NB4 (cell line): ENCODE results near the gene AOPEP.

Experiments
- DNase-seq: peaks from one replicate; pipeline ENCODE4 v3.0.0; 2010; ENCODE audit warnings: low read depth
- H3K4me3 ChIP-seq: one replicate; pipeline ENCODE4 v1.5.1; 2011; ENCODE audit warnings: mild to moderate bottlenecking, low read depth, low read length, moderate library complexity
- MYC ChIP-seq: IDR thresholded peaks from 2 replicates; pipeline ENCODE4 v1.6.1; 2011; ENCODE audit warnings: low read depth, low read length
- POLR2A ChIP-seq: IDR thresholded peaks from 2 replicates; pipeline ENCODE4 v1.6.1; 2011; ENCODE audit warnings: mild to moderate bottlenecking; ENCODE audit not compliant: insufficient read length; ENCODE audit errors: extremely low read depth
- TF ChIP-seq, protein P1 (sequence below): IDR thresholded peaks from one replicate; pipeline ENCODE4 v1.5.1; 2012; ENCODE audit warnings: low read depth, low read length
- TF ChIP-seq, protein P2 (sequence below): IDR thresholded peaks from 2 replicates; pipeline ENCODE4 v1.6.1; 2011; ENCODE audit warnings: low read depth, low read length

AOPEP gene

DNA sequence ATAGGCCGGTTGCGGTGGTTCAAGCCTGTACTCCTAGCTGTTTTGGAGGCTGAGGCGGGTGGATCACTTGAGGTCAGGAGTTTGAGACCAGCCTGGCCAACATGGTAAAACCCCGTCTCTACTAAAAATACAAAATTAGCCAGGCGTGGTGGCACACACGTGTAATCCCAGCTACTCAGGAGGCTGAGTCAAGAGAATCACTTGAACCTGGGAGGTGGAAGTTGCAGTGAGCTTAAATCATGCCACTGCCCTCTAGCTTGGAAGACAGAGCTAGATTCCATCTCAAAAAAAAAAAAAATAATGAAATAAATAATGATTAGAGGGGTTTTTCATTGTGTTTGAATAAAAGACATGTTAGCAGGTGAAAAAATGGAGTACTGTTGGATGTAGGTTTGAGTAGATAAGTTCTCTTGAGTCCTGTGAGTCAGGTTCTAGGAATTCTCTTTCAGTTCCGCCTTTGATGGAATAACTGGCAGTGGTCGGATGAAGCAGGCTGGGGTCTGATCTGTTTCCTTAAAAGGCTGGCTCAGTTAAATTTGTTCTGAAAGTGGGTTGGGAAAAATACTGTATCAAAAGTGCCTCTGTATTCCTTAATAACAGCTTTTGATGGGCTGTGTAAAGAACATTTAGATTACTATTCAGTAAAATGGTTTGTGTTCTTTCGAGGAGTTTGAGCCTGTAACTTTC lies 73.2 kb downstream of the AOPEP start:
- TF ChIP-seq, protein P1, sequence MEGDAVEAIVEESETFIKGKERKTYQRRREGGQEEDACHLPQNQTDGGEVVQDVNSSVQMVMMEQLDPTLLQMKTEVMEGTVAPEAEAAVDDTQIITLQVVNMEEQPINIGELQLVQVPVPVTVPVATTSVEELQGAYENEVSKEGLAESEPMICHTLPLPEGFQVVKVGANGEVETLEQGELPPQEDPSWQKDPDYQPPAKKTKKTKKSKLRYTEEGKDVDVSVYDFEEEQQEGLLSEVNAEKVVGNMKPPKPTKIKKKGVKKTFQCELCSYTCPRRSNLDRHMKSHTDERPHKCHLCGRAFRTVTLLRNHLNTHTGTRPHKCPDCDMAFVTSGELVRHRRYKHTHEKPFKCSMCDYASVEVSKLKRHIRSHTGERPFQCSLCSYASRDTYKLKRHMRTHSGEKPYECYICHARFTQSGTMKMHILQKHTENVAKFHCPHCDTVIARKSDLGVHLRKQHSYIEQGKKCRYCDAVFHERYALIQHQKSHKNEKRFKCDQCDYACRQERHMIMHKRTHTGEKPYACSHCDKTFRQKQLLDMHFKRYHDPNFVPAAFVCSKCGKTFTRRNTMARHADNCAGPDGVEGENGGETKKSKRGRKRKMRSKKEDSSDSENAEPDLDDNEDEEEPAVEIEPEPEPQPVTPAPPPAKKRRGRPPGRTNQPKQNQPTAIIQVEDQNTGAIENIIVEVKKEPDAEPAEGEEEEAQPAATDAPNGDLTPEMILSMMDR, result no peak
- TF ChIP-seq, protein P2, sequence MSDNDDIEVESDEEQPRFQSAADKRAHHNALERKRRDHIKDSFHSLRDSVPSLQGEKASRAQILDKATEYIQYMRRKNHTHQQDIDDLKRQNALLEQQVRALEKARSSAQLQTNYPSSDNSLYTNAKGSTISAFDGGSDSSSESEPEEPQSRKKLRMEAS, result no peak
- TF ChIP-seq MYC (no peak), POLR2A (no peak)
- H3K4me3 ChIP-seq, result no peak overlapping the region
- DNase-seq, result no peak

DNA sequence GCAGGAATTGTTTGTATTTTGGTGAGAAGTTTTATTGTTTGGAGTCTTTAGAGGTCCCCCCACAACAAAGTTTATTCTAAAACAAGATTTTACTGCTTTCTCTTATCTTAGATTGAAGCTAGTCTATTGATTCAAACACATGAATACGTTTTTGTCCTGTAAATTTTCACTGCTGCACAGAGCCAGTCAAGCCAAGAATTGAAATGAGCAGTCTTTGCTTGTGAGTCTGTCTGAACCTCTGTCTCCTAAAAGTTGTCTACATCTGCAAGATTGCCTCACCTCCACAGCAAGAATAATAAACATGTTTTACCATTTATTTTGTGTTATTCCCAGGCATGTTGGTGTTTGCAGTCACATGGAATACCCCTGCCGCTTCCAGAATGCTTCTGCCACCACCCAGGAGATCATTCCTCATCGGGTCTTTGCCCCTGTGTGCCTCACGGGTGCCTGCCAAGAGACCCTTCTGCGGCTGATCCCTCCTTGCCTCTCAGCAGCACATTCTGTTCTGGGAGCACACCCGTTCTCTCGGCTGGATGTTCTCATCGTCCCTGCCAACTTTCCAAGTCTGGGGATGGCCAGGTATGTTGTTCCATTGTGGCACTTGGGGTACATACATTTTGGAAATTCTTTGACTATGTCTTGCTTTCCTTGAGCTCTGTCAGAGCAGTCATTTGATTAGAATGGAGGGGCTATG lies 74.1 kb downstream of the AOPEP start:
- TF ChIP-seq, protein P2, result no peak
- TF ChIP-seq MYC, result no peak
- TF ChIP-seq, protein P1, result no peak
- DNase-seq, result no peak
- H3K4me3 ChIP-seq, result no peak overlapping the region

DNA sequence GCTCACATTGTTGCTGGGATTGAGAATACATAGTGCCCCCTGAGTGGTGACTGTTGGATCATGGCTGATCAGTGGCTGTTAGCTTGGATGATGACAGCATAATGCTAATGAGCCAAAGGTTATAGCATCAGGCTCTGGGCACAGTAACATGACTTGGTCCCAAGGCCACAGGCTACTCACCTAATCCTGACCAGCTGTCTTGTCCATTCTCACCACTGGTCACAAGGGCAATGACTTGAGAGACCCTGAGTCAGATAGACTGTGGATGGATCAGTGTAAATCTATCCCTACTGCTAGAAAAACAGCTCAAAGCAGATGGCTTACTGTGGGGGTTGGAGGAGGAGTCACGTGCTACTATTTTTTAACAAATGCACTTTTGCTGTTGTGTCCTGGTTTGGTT lies 74.7 kb downstream of the AOPEP start:
- DNase-seq, result no peak
- no peak overlapping the region for H3K4me3 ChIP-seq
- TF ChIP-seq, protein P1, result no peak
- TF ChIP-seq, protein P2, result no peak
- TF ChIP-seq POLR2A (no peak), MYC (no peak)

DNA sequence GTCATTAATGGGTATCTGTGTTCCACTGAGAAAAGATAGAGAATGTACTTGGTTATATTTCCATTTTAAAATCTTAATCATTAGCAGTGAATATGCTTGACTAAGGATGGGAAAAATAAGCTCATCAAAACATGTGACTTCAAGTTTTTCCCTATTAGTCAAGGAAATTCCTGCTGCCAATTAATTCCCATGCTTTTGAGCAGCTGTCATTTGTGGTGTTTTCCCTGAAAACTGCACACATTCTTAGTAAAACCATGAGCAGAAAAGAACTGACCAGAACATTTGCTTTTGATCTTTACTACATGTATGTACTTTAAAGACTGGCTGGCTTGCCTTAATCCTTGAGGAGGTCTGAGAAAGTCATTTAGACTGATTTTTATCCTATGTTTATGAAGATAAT lies 75.2 kb downstream of the AOPEP start:
- no peak for DNase-seq
- TF ChIP-seq, protein P1, result no peak
- TF ChIP-seq, protein P2, result no peak
- TF ChIP-seq MYC, result no peak
- no peak overlapping the region for H3K4me3 ChIP-seq

DNA sequence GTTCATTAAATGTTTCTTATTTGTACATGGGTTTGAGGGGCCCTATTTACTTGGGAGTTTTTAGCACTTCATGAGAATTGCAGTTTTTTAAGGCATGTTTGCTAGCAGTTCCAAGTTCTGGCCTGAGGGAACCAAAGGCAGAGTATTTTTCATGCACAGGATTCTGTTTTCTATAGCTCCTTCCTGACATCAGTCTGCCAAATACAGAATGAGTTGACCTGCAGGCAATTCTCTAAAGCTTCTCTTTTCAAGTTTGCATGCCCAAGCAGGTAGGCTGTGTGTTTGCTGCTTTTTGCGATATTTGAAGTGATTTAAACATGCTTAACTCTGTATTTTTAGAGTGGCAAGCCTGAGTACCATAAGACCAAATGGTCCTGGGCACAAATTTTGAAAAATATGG lies 75.8 kb downstream of the AOPEP start:
- no peak for DNase-seq
- TF ChIP-seq, protein P1, result no peak
- TF ChIP-seq POLR2A, result no peak
- no peak overlapping the region for H3K4me3 ChIP-seq

DNA sequence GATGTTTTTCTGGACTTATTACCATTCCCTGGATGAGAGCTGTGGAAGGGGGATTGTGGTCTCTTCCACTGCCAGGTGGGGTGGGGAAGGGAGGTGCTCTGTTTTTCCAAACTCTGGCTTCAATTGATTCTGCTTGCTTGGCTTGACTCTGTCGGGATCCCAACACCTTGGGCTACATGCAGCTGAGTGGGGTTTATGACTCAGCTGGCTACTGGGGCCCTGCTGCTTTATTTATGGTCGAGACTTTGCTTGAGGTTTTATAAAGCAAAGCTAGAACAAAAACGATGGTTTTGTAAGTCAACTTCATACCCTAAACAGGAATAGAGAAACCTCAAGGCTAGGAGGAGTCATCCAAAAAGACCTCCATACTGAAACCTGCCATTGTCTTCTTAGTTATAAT lies 76.3 kb downstream of the AOPEP start:
- DNase-seq, result peak; percentile 54
- TF ChIP-seq POLR2A (no peak), MYC (no peak)
- TF ChIP-seq, protein P2, result no peak
- TF ChIP-seq, protein P1, result no peak
- H3K4me3 ChIP-seq, result no peak overlapping the region
